Spleen (tissue), 7 donors: Measurements from ENCODE around the gene GREB1.

Source experiments
- POLR2A ChIP-seq, 3 donors: fragments of 450-650 bp; IDR thresholded peaks; one replicate each; pipeline ENCODE4 v1.5.1; 2017; ENCODE audit warnings: antibody characterized with exemption in 3 of 3, mild to moderate bottlenecking in 1 of 3
- POLR2AphosphoS5 ChIP-seq, 3 donors: sonication (generic); formaldehyde crosslinking; IDR thresholded peaks; one replicate each; pipeline ENCODE4 v1.5.1; 2017; ENCODE audit warnings: antibody characterized with exemption in 3 of 3
- TF ChIP-seq, protein P1 (sequence below), 11 experiments: fragments of 200-600 bp in 7 of 11; fragments of 450-650 bp in 4 of 11; sonication (generic) in 4 of 11; IDR thresholded peaks in 8 of 11; conservative IDR thresholded peaks in 3 of 11; 1 replicate in 7 of 11; 2 replicates in 4 of 11; pipeline versions ENCODE4 v1.4.0 to v1.8.0; 2016 to 2021; ENCODE audit warnings: antibody characterized with exemption in 11 of 11, inconsistent platforms in 4 of 11, mild to moderate bottlenecking in 1 of 11
- donor health status: DM: no; HTN: no; CAD: no; lungs with moderate emphysema.
- donor health status: DM: no; HTN: no; CAD: no.
- donor health status: DM: no; HTN: no; CAD: no.

DNA sequence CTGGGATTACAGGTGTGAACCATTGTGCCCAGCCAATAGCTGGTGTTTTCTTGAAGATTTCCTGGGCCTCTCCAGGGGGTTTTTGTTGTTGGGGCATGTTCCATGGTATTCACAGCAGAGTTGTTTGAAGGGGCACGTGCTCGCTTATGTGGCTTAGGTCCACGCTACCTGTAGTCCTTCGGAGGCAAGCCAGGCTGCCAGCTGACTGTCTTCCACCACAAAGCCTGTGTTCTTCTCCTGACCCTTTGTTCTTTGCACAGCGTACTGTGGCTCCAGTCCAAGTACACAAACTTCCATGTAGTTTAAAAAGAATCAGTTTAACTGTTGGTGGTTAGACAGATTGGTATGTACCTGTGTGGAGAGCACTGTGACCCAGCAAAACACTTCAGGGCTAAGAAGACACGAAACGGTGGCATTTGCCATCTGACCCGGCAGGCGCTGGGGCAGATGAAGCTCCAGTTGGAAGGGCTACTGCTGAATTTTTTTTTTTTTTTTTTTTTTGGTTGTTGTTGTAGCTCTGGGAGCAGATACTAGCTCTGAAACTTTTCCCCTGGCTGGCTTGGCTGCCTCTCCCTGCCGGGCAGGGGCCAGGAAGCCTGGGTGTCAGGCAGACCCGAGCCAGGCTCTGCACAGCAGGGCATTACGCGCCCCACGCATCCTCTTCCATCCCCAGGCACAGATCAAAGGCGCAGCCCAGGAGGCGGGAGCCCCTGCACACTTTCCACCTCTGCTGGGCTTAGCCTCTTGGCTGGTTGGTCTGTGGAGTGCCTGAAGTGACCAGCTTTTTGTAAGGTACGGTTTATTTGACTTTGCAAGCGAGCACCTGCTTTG is 5.7 kb downstream of the GREB1 start:
- TF ChIP-seq, protein P1, sequence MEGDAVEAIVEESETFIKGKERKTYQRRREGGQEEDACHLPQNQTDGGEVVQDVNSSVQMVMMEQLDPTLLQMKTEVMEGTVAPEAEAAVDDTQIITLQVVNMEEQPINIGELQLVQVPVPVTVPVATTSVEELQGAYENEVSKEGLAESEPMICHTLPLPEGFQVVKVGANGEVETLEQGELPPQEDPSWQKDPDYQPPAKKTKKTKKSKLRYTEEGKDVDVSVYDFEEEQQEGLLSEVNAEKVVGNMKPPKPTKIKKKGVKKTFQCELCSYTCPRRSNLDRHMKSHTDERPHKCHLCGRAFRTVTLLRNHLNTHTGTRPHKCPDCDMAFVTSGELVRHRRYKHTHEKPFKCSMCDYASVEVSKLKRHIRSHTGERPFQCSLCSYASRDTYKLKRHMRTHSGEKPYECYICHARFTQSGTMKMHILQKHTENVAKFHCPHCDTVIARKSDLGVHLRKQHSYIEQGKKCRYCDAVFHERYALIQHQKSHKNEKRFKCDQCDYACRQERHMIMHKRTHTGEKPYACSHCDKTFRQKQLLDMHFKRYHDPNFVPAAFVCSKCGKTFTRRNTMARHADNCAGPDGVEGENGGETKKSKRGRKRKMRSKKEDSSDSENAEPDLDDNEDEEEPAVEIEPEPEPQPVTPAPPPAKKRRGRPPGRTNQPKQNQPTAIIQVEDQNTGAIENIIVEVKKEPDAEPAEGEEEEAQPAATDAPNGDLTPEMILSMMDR (IDR thresholded peaks at IDR 0.05 in 8 of 11, conservative IDR thresholded peaks at IDR 0.05 in 3 of 11), result no peak
- TF ChIP-seq POLR2A (IDR thresholded peaks at IDR 0.05), result no peak
- TF ChIP-seq POLR2AphosphoS5 (IDR thresholded peaks at IDR 0.05), result no peak
